GM21528 (cell line): ENCODE data around the gene CLIC6.

Source experiments
- ATAC-seq: cut with Tn5 transposase; IDR thresholded peaks from one replicate; pipeline ENCODE4 v1.9.1; 2021; ENCODE audit warnings: mild to moderate bottlenecking, moderate library complexity; ENCODE audit not compliant: unreplicated experiment, low FRiP score

The CLIC6 gene

DNA sequence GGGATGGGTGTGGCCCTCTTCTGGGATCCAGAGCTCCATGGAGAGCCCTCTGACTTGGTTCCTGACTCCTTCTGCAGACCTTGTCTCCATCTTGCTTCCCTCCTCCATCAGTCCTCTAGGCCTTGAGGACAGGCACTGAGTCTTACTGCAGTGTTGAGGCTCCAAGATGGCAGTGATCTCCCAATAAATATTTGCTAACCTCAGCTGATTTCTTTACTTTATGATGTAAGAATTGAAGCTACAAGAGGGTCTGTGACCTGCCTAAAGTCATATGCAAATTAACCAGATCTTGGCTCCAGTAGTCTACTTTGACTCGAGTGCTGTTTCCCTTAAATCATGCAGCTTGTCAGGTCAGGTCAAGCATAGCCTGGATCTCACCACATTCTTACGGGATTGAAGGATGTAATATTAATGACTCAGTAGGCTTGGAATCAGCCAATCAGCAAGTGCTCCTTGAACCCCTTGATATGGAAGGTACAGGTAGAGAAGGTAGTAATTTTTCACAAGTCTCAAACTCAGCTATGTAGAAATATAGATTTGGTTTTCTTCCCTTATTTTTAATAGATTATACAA, 93.0 kb downstream of the CLIC6 start:
- no peak for ATAC-seq

DNA sequence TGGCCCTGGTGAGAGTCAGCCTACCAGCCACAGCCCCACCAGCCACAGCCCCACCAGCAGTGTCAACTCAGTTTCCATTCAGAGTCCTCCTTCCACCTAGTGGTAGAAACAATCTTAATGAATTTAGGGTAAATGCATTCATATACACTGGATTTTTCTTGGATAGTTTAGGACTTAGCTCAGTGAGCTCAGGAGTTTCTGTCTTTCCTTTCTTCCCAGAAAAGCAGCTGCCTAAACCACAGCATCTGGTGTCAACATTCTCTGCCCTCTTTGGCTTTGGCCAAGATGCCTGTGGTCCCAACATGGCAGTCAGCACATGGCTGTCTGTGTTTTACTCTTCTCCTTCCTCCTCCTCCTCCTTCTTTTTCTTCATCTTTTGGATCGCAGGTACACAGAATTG, 94.0 kb downstream of the CLIC6 start:
- ATAC-seq, result no peak

DNA sequence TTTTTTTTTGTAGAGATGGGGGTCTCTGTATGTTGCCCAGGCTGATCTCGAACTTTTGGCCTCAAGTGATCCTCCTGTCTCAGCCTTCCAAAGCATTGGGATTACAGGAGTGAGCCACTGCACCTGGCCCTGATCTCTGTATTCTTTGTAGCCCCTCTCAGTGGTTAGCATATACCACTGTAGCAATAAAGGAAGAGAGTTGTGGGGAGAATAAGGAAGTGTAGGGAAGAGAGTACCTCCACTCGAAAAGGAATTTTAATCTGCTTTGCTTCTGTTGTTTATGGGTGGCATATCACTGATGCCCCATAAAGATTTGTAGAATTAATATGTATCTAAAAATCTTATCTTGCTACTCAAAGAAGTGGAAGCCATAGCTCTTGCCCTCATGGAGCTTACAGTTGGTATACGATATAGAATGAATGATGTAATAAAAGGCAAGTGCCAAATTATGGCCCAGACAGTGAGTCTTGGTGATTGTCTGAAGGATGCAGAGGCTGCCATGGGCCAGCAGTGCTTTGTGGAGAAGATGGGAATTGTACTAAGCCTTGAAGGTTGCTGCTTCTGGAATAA, 96.0 kb downstream of the CLIC6 start:
- no peak for ATAC-seq

DNA sequence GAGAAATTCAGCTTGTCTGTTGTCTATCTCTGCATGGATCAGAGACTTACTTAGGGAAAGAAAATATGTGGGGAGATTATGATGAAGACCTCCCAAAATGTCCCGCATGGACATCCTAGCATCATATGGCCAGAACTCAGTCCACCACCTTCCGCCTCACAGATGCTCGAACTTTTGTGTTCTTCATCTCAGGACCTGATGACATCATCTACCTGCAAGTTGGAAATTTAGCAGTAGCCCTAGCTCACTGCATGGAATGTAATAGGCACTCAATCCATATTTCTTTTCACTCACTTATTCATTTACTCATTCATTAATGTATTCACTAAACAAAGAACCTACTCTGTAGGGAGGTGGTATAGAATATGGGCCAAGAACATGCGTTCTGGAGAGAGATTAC, 96.8 kb downstream of the CLIC6 start:
- no peak for ATAC-seq

DNA sequence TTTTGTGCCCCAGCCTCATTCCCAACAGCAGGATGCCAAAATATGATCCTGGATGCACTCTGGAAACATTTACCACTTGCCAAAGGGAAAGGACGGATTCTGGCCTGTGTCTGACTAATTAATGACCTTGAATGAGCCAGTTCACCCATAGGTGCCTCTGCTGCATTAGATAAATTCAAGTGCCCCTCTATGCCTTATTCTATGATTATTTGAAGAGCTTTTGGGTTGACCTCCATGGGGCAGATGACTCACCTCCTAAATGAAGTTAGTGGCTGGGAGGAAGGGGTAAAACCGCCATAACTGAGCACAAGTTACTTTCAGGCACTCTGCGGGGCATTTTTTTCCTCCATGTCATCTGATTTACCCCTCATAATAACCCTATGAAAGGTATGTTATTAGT, 98.1 kb downstream of the CLIC6 start:
- no peak for ATAC-seq
